Activated naive CD8-positive, alpha-beta T cell treated with anti-CD3 and anti-CD28 coated beads for 36 hours (primary cell): ENCODE results near the gene NPDC1. TPM values are rescaled to one million over a fixed set of nuclear protein-coding genes. Genes with fewer than 3 reads are reported as not detected.

Experiments
- DNase-seq: peaks from one replicate; pipeline ENCODE4 v3.0.0; 2021
- H3K27ac Mint-ChIP-seq: one replicate; pipeline ENCODE4 v1.8.0; 2022; ENCODE audit warnings: mild to moderate bottlenecking, moderate library complexity, mixed read lengths
- H3K27me3 Mint-ChIP-seq: one replicate; pipeline ENCODE4 v1.8.0; 2022; ENCODE audit warnings: mild to moderate bottlenecking, mixed read lengths
- H3K36me3 Mint-ChIP-seq: one replicate; pipeline ENCODE4 v1.8.0; 2021; ENCODE audit warnings: mild to moderate bottlenecking, mixed read lengths
- H3K4me1 Mint-ChIP-seq: one replicate; pipeline ENCODE4 v1.8.0; 2021; ENCODE audit warnings: mixed read lengths
- H3K4me3 Mint-ChIP-seq: one replicate; pipeline ENCODE4 v1.8.0; 2022; ENCODE audit warnings: mild to moderate bottlenecking, moderate library complexity, mixed read lengths
- H3K9me3 Mint-ChIP-seq: one replicate; pipeline ENCODE4 v1.8.0; 2022; ENCODE audit warnings: mixed read lengths
- total RNA-seq, 2 experiments: library from RNA; stranded (reverse); gene quantifications; one replicate each; pipeline ENCODE4 v1.2.3, GENCODE V29; 2021

Gene NPDC1
- total RNA-seq, 2 experiments from 2014 or later = 13.2 to 13.5 TPM

DNA sequence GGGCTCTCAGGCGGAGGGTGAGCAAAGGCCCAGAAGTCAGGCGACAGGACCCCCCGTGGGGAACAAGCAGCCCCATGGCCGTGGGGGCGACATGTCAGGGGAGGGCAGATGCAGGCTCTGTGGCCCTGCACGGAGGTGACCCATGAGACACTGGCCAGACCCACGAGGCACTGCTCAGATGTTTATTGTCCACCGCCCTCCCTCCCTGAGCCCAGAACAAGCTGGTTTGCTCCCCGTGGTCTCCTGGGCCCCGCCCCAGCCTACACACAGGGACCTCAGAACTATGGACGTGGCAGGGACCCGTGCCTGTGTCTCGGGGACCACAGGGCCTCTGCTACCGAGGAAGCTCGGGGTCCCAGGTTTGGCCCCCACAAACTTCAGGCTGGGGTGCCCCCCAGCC, 16.0 kb downstream of the NPDC1 start:
- H3K4me1 Mint-ChIP-seq = peaks cover 39% of the 10 kb centered on the region
- no peaks in the 10 kb centered on the region for H3K9me3 Mint-ChIP-seq
- no peaks in the 10 kb centered on the region for H3K36me3 Mint-ChIP-seq
- H3K27ac Mint-ChIP-seq = no peak overlapping the region
- H3K27me3 Mint-ChIP-seq = no peaks in the 10 kb centered on the region
- H3K4me3 Mint-ChIP-seq = no peak overlapping the region
- DNase-seq = no peak

DNA sequence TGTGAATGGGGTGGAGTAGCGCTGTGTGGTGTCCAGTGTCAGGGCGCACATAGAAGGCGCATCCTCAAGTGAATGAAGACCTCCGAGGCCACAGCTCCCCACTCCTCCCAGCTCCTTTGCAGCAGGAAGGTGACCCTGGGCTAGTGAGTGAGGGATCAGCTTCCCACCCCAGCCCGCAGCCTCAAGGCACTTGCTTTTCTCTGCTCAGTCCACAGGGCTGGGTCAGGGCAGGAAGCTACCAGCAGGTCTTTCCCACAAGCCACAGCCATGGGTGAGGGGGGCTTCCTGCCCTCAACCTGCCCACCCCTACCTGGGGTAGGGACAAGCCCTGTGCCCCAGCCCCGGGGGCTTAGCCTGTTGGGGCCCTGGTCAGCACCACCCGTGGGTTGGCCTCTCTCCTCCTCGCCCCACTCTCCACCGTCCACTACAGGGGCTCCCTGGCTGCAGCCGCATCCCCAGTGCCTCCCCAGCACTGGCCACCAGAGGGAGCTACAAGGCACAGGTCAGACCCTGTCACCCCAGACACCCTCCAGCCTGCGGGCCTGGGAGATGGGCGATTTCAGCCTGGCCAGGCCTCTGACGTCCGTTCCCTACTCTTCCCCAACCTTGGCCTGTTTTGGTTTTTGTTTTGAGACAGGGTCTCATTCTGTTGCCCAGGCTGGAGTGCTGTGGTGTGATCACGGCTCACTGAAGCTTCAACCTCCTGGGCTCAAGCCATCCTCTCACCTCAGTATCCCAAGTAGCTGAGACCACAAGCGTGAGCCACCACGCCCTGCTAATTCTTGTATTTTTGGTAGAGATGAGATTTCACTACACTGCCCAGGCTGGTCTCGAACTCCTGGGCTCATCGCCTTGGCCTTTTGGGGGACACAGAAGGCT, 16.7 kb downstream of the NPDC1 start:
- no peaks in the 10 kb centered on the region for H3K27me3 Mint-ChIP-seq
- H3K9me3 Mint-ChIP-seq = no peaks in the 10 kb centered on the region
- no peak overlapping the region for H3K27ac Mint-ChIP-seq
- DNase-seq = peak; percentile 70
- H3K4me1 Mint-ChIP-seq = peaks cover 32% of the 10 kb centered on the region
- no peaks in the 10 kb centered on the region for H3K36me3 Mint-ChIP-seq
- peak overlapping the region; percentile 53 for H3K4me3 Mint-ChIP-seq

DNA sequence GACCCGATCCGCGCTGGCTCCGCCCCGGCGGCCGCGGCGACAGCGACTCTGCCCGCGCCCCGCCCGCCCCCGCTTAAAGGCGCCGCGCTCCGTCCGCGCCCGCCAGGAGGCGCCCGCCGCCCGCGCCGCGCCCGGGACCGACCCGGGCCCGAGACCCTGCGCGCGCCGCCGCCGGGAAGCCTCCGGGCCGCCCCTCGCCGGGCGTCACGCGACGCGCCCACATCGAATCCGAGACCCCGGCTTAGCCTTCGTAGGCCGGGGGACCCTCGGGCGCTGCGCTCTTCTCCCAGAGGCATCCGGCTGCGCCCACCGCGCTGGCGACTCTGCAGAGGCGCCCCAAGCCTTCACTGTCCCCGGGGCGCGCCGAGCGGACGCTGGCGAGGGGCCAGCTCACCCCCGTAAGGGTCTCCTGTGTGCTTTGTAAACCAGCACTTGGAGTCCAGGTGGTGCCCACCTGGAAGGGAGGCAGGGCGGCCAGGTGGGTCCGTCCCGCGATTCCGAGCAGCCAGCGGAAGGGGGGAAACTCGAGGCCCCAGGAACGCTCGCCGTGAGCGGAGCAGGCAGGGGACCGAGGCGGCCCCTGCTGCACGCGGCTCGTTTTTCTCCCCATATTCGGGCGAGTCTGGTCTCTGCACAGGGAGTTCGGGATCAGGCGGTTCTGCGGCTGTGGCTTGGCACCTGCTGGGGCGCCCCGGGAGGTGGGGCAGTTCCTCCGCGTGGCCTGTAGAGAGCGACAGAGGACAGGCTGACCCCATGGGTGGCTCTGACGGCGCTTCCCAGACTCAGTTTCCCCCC, 17.5 kb downstream of the NPDC1 start:
- Mint-ChIP-seq H3K4me3 (peak overlapping the region; percentile 53), H3K27me3 (no peaks in the 10 kb centered on the region), H3K27ac (no peak overlapping the region), H3K36me3 (no peaks in the 10 kb centered on the region), H3K4me1 (peaks cover 28% of the 10 kb centered on the region), H3K9me3 (no peaks in the 10 kb centered on the region)
- peak; percentile 79 for DNase-seq

GRCh38 chr9:137027369-137028262, 18.4 kb downstream of the NPDC1 start, which contains the start of gene ABCA2:
Gene ABCA2, minus strand, starts transcription at chr9:137028237. Its CDS starts 97 bp downstream, at chr9:137028140.
- Mint-ChIP-seq H3K27ac (no peak within 1 kb of the TSS), H3K4me3 (peak within 1 kb of the TSS; percentile 68), H3K27me3 (no peaks in the 10 kb centered on the region), H3K4me1 (peaks cover 28% of the 10 kb centered on the region), H3K9me3 (no peaks in the 10 kb centered on the region), H3K36me3 (no peaks in the 10 kb centered on the region)
- DNase-seq = no peak

DNA sequence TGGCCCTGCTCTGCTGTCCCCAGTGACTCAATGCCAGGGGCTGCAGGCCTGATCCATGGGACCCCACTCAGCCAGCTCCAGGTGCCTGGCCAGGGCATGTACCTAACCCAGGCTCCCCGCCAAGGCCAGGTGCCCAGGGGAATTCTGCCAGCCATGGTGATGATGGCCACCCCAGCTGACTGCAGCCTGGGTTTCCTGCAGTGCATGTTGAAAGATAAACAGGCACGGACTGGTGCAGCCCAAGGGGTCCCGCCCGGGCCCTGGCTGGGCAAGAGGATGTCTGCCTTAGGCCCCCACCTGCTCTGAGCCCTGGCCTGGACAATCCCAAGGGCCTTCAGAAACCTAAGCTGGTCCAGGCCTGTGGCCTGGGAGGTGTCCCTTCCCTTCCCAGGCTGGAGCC, 19.1 kb downstream of the NPDC1 start:
- Mint-ChIP-seq H3K27me3 (no peaks in the 10 kb centered on the region), H3K27ac (no peak overlapping the region), H3K4me3 (peak overlapping the region; percentile 68)

GRCh38 chr9:137026384-137026783, 19.6 kb downstream of the NPDC1 start:
- H3K27me3 Mint-ChIP-seq = no peaks in the 10 kb centered on the region
- no peak for DNase-seq
- H3K4me3 Mint-ChIP-seq = no peak overlapping the region
- no peaks in the 10 kb centered on the region for H3K9me3 Mint-ChIP-seq
- H3K36me3 Mint-ChIP-seq = no peaks in the 10 kb centered on the region
- H3K4me1 Mint-ChIP-seq = peaks cover 24% of the 10 kb centered on the region
- H3K27ac Mint-ChIP-seq = no peak overlapping the region

More for the DNA sequence above, 19.1 kb downstream of the NPDC1 start:
- Mint-ChIP-seq H3K4me1 (peaks cover 25% of the 10 kb centered on the region), H3K9me3 (no peaks in the 10 kb centered on the region), H3K36me3 (no peaks in the 10 kb centered on the region)
- no peak for DNase-seq

GRCh38 chr9:137025517-137025966, 20.4 kb downstream of the NPDC1 start:
- Mint-ChIP-seq H3K4me1 (peaks cover 20% of the 10 kb centered on the region), H3K4me3 (no peak overlapping the region), H3K36me3 (no peaks in the 10 kb centered on the region), H3K27me3 (no peaks in the 10 kb centered on the region), H3K9me3 (no peaks in the 10 kb centered on the region), H3K27ac (no peak overlapping the region)
- no peak for DNase-seq

DNA sequence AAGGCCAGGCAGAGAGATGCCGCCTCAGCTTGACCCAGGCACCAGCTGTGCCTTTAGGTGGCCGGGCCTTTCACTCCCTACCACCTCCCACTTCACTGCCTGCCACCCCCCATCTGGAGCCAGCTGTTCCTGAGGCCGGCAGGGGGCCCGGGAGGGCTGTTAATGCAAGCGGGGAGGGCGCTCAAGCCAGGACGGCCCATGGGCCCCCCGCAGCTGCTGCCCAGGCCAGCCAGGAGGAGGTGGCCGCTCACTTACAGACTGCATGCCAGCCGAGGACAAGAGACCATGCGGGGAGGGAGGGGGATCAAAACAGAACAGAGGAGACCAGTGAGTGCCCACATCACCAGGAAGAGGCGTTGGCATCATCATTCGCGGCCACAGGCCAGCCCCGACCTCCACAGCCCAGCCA, 22.4 kb downstream of the NPDC1 start:
- Mint-ChIP-seq H3K4me1 (peaks cover 4% of the 10 kb centered on the region), H3K4me3 (no peak overlapping the region), H3K9me3 (no peaks in the 10 kb centered on the region), H3K27me3 (no peaks in the 10 kb centered on the region), H3K27ac (no peak overlapping the region), H3K36me3 (no peaks in the 10 kb centered on the region)
- DNase-seq = no peak

GRCh38 chr9:137023157-137023556, 22.8 kb downstream of the NPDC1 start:
- Mint-ChIP-seq H3K4me1 (peaks cover 4% of the 10 kb centered on the region), H3K4me3 (no peak overlapping the region), H3K9me3 (no peaks in the 10 kb centered on the region), H3K36me3 (no peaks in the 10 kb centered on the region), H3K27me3 (no peaks in the 10 kb centered on the region), H3K27ac (no peak overlapping the region)
- DNase-seq = no peak

DNA sequence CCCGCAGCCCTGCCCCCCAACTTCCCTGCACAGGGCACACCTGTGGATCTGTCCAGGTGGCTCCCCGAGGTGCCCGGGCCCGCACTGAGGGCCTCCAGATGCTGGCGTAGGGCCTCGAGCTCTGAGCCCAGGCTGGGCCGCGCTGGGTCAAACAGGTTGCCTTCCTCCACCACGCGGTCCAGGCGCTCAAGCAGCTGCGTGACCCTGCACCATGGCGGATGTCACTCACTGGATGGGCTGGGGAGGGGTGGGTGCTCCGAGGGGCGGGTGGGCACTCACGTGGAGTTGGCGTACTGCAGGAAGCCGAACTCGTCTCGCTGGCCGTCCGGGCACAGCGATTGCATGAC, 23.3 kb downstream of the NPDC1 start:
- H3K4me3 Mint-ChIP-seq = no peak overlapping the region
- no peaks in the 10 kb centered on the region for H3K9me3 Mint-ChIP-seq
- H3K27me3 Mint-ChIP-seq = no peaks in the 10 kb centered on the region
- H3K36me3 Mint-ChIP-seq = no peaks in the 10 kb centered on the region
- peaks cover 4% of the 10 kb centered on the region for H3K4me1 Mint-ChIP-seq
- DNase-seq = no peak
- no peak overlapping the region for H3K27ac Mint-ChIP-seq

DNA sequence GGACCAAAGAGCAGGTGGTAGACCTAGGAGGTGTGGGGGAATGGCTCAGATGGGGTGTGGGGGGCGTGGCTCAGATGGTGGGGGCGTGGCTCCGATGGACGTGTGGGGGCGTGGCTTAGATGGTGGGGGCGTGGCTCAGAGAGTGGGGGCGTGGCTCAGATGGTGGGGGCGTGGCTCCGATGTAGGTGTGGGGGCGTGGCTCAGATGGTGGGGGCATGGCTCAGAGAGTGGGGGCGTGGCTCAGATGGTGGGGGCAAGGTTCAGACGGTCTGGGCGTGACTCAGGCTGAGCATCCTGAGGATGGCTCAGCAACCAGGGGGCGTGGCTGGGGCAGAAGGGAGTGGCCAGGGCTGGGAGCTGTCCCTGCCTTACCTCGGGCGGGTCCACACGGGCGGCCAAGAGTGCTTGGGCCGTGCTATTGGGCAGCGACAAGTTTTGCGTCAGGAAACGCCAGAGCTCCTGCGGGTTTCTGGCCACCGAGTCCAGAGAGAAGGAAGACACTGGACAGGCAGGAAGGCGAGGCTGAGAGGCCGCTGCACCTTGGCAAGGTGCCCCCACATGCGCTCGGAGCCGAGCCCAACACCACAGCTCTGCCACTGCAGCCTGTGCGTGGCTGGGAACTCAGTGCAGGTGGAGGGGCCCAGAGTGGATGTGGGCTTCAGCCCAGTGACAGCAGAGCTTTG, 23.9 kb downstream of the NPDC1 start:
- Mint-ChIP-seq H3K27me3 (no peaks in the 10 kb centered on the region), H3K4me3 (no peak overlapping the region), H3K27ac (no peak overlapping the region), H3K36me3 (no peaks in the 10 kb centered on the region), H3K4me1 (peaks cover 2% of the 10 kb centered on the region), H3K9me3 (no peaks in the 10 kb centered on the region)
- DNase-seq = peak; percentile 76

DNA sequence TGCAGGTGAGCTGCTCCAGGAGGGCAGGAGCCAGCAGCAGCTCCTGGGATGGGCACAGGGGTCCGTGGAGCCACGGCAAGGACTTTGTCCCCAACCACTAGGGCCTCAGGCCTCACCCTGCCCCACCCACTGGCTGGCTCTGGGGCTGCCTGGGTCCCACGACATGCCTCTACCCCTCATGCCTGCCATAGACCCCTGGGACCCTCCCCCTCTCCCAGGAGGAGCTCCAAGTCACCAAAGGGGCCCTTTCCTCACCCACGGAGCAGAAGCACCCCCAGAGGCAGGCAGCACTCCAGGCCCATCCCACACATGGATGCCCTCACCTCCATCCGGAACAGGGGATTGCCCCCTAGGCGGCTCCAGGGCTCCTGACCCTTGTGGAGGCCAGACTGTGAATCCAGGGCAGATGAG, 24.4 kb downstream of the NPDC1 start:
- Mint-ChIP-seq H3K9me3 (no peaks in the 10 kb centered on the region), H3K4me3 (no peak overlapping the region), H3K4me1 (peaks cover under 1% of the 10 kb centered on the region), H3K27me3 (no peaks in the 10 kb centered on the region), H3K36me3 (no peaks in the 10 kb centered on the region), H3K27ac (no peak overlapping the region)
- no peak for DNase-seq

GRCh38 chr9:137020771-137021567, 25.0 kb downstream of the NPDC1 start:
- Mint-ChIP-seq H3K36me3 (no peaks in the 10 kb centered on the region), H3K4me3 (no peak overlapping the region), H3K4me1 (no peaks in the 10 kb centered on the region), H3K27me3 (no peaks in the 10 kb centered on the region), H3K9me3 (no peaks in the 10 kb centered on the region), H3K27ac (no peak overlapping the region)
- no peak for DNase-seq
